A549 (cell line): ENCODE results near the gene CMTM2. TPM values are rescaled to one million over a fixed set of nuclear protein-coding genes. Genes with fewer than 3 reads are reported as not detected.

Source experiments
- ATAC-seq, 2 experiments: fragments of 200-7000 bp in 1 of 2; fragments of >200 bp in 1 of 2; cut with Nextera tagmentation in 1 of 2; cut with Tn5 transposase in 1 of 2; 3 replicates each; pipeline versions ENCODE4 v1.8.0 to v1.9.1; 2018 to 2020; ENCODE audit warnings: mild to moderate bottlenecking in 1 of 2, moderate library complexity in 1 of 2
- CTCF ChIA-PET: fragments of 300-600 bp; sonication (Branson Sonifier 250); formaldehyde crosslinking; extraction: SDS; loops from one replicate; lab custom pipeline; 2021; ENCODE audit warnings: antibody characterized with exemption, inconsistent platforms; lab: Yijun Ruan, JAX
- POLR2A ChIA-PET: fragments of 350-600 bp; formaldehyde crosslinking; extraction: SDS; loops from one replicate; lab custom pipeline; 2021; ENCODE audit warnings: antibody characterized with exemption, inconsistent platforms; lab: Yijun Ruan, JAX
- DNase-seq, 2 experiments: peaks; one replicate each; pipeline versions ENCODE4 v3.0.0 to v3.0.0-alpha.2; 2011 to 2016; ENCODE audit warnings: low read depth in 1 of 2, low spot score in 1 of 2
- FAIRE-seq: peaks from 2 replicates; lab custom pipeline; 2011; peaks lifted over from hg19 to GRCh38; lab: Jason Lieb, UNC
- H3K27ac ChIP-seq, 2 experiments: fragments of >200 bp; sonication (Bioruptor Twin); formaldehyde crosslinking; 3 replicates each; pipeline ENCODE4 v1.5.1; 2016 to 2017
- H3K4me1 ChIP-seq: fragments of >200 bp; sonication (Bioruptor Twin); formaldehyde crosslinking; 3 replicates; pipeline ENCODE4 v1.6.1; 2016
- H3K4me2 ChIP-seq: fragments of >200 bp; sonication (Bioruptor Twin); formaldehyde crosslinking; 3 replicates; pipeline ENCODE4 v1.6.1; 2016
- H3K4me3 ChIP-seq: fragments of >200 bp; sonication (Bioruptor Twin); formaldehyde crosslinking; 3 replicates; pipeline ENCODE4 v1.5.1; 2016
- H3K9me3 ChIP-seq: fragments of >200 bp; sonication (Bioruptor Twin); formaldehyde crosslinking; 3 replicates; pipeline ENCODE4 v1.6.1; 2016
- CEBPB ChIP-seq, 2 experiments: fragments of >200 bp in 1 of 2; sonication (Bioruptor Twin) in 1 of 2; formaldehyde crosslinking in 1 of 2; IDR thresholded peaks; 2 replicates each; pipeline ENCODE4 v1.6.1; 2012 to 2016
- CTCF ChIP-seq: fragments of >200 bp; sonication (Bioruptor Twin); formaldehyde crosslinking; IDR thresholded peaks from 3 replicates; pipeline ENCODE4 v1.5.1; 2016
- EHMT2 ChIP-seq: fragments of 200-600 bp; sonication (generic); IDR thresholded peaks from 2 replicates; pipeline ENCODE4 v1.6.1; 2016; ENCODE audit warnings: antibody characterized with exemption, low read depth, mild to moderate bottlenecking, moderate library complexity
- FOXS1 ChIP-seq: fragments of 250-450 bp; sonication (Bioruptor Pico); IDR thresholded peaks from 2 replicates; pipeline ENCODE4 v1.5.0; 2020; ENCODE audit warnings: mild to moderate bottlenecking, moderate library complexity
- GATA3 ChIP-seq: IDR thresholded peaks from 2 replicates; pipeline ENCODE4 v1.6.1; 2012; ENCODE audit warnings: borderline replicate concordance
- HES2 ChIP-seq: fragments of >200 bp; sonication (Bioruptor Twin); formaldehyde crosslinking; IDR thresholded peaks from 2 replicates; pipeline ENCODE4 v1.6.1; 2016
- HOXA7 ChIP-seq: fragments of 250-450 bp; sonication (Bioruptor Pico); IDR thresholded peaks from 2 replicates; pipeline ENCODE4 v1.5.0; 2020; ENCODE audit warnings: mild to moderate bottlenecking, moderate library complexity
- HOXB13 ChIP-seq: fragments of 250-450 bp; sonication (Bioruptor Pico); IDR thresholded peaks from 2 replicates; pipeline ENCODE4 v1.5.0; 2020; ENCODE audit warnings: low read depth, mild to moderate bottlenecking, moderate library complexity
- HOXB5 ChIP-seq: fragments of 250-450 bp; sonication (Bioruptor Pico); IDR thresholded peaks from 2 replicates; pipeline ENCODE4 v1.5.0; 2020; ENCODE audit warnings: mild to moderate bottlenecking, moderate library complexity
- JUNB ChIP-seq: fragments of >200 bp; sonication (Bioruptor Twin); formaldehyde crosslinking; IDR thresholded peaks from 2 replicates; pipeline ENCODE4 v1.6.1; 2016
- MAZ ChIP-seq: fragments of 150-350 bp; IDR thresholded peaks from 2 replicates; pipeline ENCODE4 v1.6.1; 2014; ENCODE audit warnings: antibody characterized with exemption, low read depth, low read length, borderline replicate concordance
- MYC ChIP-seq: IDR thresholded peaks from 2 replicates; pipeline ENCODE4 v1.6.1; 2012; ENCODE audit warnings: mild to moderate bottlenecking, inconsistent platforms, low read length, improper control_type of control experiment, borderline replicate concordance
- NFE2L2 ChIP-seq: fragments of 150-350 bp; conservative IDR thresholded peaks from 2 replicates; pipeline ENCODE4 v1.6.1; 2014; ENCODE audit warnings: low read length
- NPAS2 ChIP-seq: fragments of 250-450 bp; sonication (Bioruptor Pico); IDR thresholded peaks from 2 replicates; pipeline ENCODE4 v1.8.0; 2022; ENCODE audit warnings: mild to moderate bottlenecking, moderate library complexity, borderline replicate concordance
- POLR2A ChIP-seq: IDR thresholded peaks from 2 replicates; pipeline ENCODE4 v1.6.1; 2012; ENCODE audit warnings: mild to moderate bottlenecking, low read length
- POLR2AphosphoS2 ChIP-seq: conservative IDR thresholded peaks from 2 replicates; pipeline ENCODE4 v1.6.1; 2012; ENCODE audit warnings: low read length, improper control_type of control experiment, inconsistent platforms
- RAD21 ChIP-seq, 2 experiments: fragments of >200 bp in 1 of 2; sonication (Bioruptor Twin) in 1 of 2; formaldehyde crosslinking in 1 of 2; IDR thresholded peaks in 1 of 2; conservative IDR thresholded peaks in 1 of 2; 2 replicates in 1 of 2; 3 replicates in 1 of 2; pipeline ENCODE4 v1.6.1; 2012 to 2018; ENCODE audit warnings: inconsistent platforms in 1 of 2
- RARB ChIP-seq: fragments of 250-450 bp; sonication (Bioruptor Pico); IDR thresholded peaks from 2 replicates; pipeline ENCODE4 v1.8.0; 2021; ENCODE audit warnings: mild to moderate bottlenecking, moderate library complexity
- RCOR1 ChIP-seq: fragments of 150-350 bp; IDR thresholded peaks from 2 replicates; pipeline ENCODE4 v1.6.1; 2014; ENCODE audit warnings: antibody characterized with exemption, low read length, low read depth
- RFX5 ChIP-seq: fragments of 450-650 bp; IDR thresholded peaks from 2 replicates; pipeline ENCODE4 v1.7.1; 2014; ENCODE audit warnings: antibody characterized with exemption, mild to moderate bottlenecking, moderate library complexity
- RNF2 ChIP-seq: fragments of 200-600 bp; sonication (generic); IDR thresholded peaks from 2 replicates; pipeline ENCODE4 v1.6.1; 2016; ENCODE audit warnings: low read depth, mild to moderate bottlenecking, antibody characterized with exemption, moderate library complexity, borderline replicate concordance
- TFCP2L1 ChIP-seq: fragments of 250-450 bp; sonication (Bioruptor Pico); IDR thresholded peaks from 2 replicates; pipeline ENCODE4 v1.5.0; 2021; ENCODE audit warnings: mild to moderate bottlenecking
- ZFP36 ChIP-seq: fragments of 450-650 bp; IDR thresholded peaks from 2 replicates; pipeline ENCODE4 v1.6.1; 2014; ENCODE audit warnings: borderline replicate concordance; ENCODE audit not compliant: partially characterized antibody
- WGBS: methylation state at CpG from one replicate; pipeline ENCODE4 v1.1.6; 2017; ENCODE audit errors: missing lambda C conversion rate; 5-methylcytosine and 5-hydroxymethylcytosine counted together
- polyA plus RNA-seq, 4 experiments: library from polyadenylated mRNA; depleted of rRNA in 3 of 4; stranded (reverse); fragments of >200 nt; fragmentation: RNase III in 1 of 4; extraction: RNeasy Plus Mini Kit Qiagen cat#74134 plus additional on column Dnase treatment in 1 of 4; gene quantifications; 2 replicates in 3 of 4; 3 replicates in 1 of 4; pipeline ENCODE4 v1.2.3, GENCODE V29; 2011 to 2017

The CMTM2 gene
- polyA plus RNA-seq, 2 of the 4 experiments (the other 2 are of a cell fraction): 0.15 TPM; not detected in 1

- no peak overlapping the region for H3K27ac ChIP-seq
- peaks cover 19% of the 10 kb centered on the region for H3K4me1 ChIP-seq
- 92% methylated on average over 8 of the region's 14 CpGs for WGBS
- H3K4me2 ChIP-seq: no peak overlapping the region
- POLR2A ChIA-PET: no interaction called here
- FAIRE-seq (no peak), DNase-seq (no peak), ATAC-seq (no peak)
- CTCF ChIA-PET: interaction anchor here (1.4 to 6.4 kb wide), 3 partner anchors 39 to 59 kb away, joined by 3 to 60 read pairs (median 26); no protein-coding TSS in a partner anchor
- no peak overlapping the region for H3K4me3 ChIP-seq
- H3K9me3 ChIP-seq: no peaks in the 10 kb centered on the region
- TF ChIP-seq JUNB (no peak), TFCP2L1 (CRISPR knock-in tag) (no peak), RNF2 (no peak), NFE2L2 (no peak), RCOR1 (no peak), GATA3 (no peak), RAD21 (conservative IDR thresholded peaks at IDR 0.05 in 1 of 2, IDR thresholded peaks at IDR 0.05 in 1 of 2) (no peak), EHMT2 (no peak), HOXA7 (no peak), POLR2AphosphoS2 (no peak), ZFP36 (no peak), MYC (no peak), HOXB5 (no peak), HES2 (no peak)
Observed at GRCh38 chr16:66612422-66612821, 33.2 kb downstream of the CMTM2 start.

GRCh38 chr16:66614161-66614802 lies 35.0 kb downstream of the CMTM2 start:
- no peak overlapping the region for H3K4me2 ChIP-seq
- ChIA-PET CTCF (interaction anchor here (0.9 to 6.0 kb wide), 5 partner anchors 11 to 253 kb away, joined by 3 to 26 read pairs (median 5); no protein-coding TSS in a partner anchor), POLR2A (no interaction called here)
- TF ChIP-seq EHMT2: no peak
- peaks cover 23% of the 10 kb centered on the region for H3K4me1 ChIP-seq
- DNase-seq (no peak), FAIRE-seq (no peak), ATAC-seq (no peak)
- H3K27ac ChIP-seq: no peak overlapping the region
- H3K4me3 ChIP-seq: no peak overlapping the region
- WGBS: 89% methylated on average over 12 of the region's 12 CpGs
- H3K9me3 ChIP-seq: no peaks in the 10 kb centered on the region

GRCh38 chr16:66616169-66616568 lies 36.9 kb downstream of the CMTM2 start:
- H3K4me3 ChIP-seq: no peak overlapping the region
- no peak for FAIRE-seq
- TF ChIP-seq FOXS1 (CRISPR knock-in tag): no peak
- no peak for TF ChIP-seq RNF2
- TF ChIP-seq RARB (CRISPR knock-in tag): no peak
- no peak for TF ChIP-seq ZFP36
- TF ChIP-seq GATA3: no peak
- TF ChIP-seq NPAS2: no peak
- no peak for TF ChIP-seq POLR2A
- TF ChIP-seq RFX5: no peak
- TF ChIP-seq CTCF: no peak
- TF ChIP-seq HES2: no peak
- no peak for TF ChIP-seq MAZ
- TF ChIP-seq RCOR1: no peak
- TF ChIP-seq HOXB13: no peak
- TF ChIP-seq CEBPB (IDR thresholded peaks at IDR 0.05): no peak
- DNase-seq: no peak
- no peak for ATAC-seq
- H3K27ac ChIP-seq: no peak overlapping the region
- H3K9me3 ChIP-seq: no peaks in the 10 kb centered on the region
- CTCF ChIA-PET: no interaction called here
- WGBS: 89% methylated on average over 4 of the region's 4 CpGs
- H3K4me2 ChIP-seq: no peak overlapping the region
- H3K4me1 ChIP-seq: peaks cover 24% of the 10 kb centered on the region
- POLR2A ChIA-PET: no interaction called here
